Stimulated activated CD4-positive, alpha-beta T cell treated with anti-CD3 and anti-CD28 coated beads, Interleukin-1b, Interleukin-23, amount 100 ng/mL, for 24 hours (primary cell): Measurements from ENCODE around the gene NTN4.
"Not testable (repeated sequence)": the region's sequence is repeated elsewhere in the genome, so short reads cannot be mapped to it uniquely, and the experiment has no call there.

Source experiments
- DNase-seq, 4 experiments: peaks; one replicate each; pipeline ENCODE4 v3.0.0-alpha.2; 2020; ENCODE audit warnings: low read depth in 4 of 4, low spot score in 1 of 4

NTN4 gene

DNA sequence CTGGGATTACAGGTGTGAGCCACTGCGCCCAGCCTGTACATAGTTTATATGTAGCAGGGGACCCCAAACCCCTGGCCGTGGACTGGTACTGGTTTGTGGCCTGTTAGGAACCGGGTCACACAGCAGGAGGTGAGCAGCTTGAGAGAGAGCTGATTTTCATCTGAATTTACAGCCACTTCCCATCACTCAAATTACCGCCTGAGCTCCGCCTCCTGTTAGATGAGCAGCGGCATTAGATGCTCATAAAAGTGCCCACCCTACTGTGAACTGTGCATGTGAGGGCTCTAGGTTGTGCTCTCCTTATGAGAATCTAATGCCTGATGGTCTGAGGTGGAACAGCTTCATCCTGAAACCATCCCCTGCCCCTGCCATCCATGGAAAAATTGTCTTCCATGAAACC, 119.3 kb downstream of the NTN4 start:
- DNase-seq = no peak

DNA sequence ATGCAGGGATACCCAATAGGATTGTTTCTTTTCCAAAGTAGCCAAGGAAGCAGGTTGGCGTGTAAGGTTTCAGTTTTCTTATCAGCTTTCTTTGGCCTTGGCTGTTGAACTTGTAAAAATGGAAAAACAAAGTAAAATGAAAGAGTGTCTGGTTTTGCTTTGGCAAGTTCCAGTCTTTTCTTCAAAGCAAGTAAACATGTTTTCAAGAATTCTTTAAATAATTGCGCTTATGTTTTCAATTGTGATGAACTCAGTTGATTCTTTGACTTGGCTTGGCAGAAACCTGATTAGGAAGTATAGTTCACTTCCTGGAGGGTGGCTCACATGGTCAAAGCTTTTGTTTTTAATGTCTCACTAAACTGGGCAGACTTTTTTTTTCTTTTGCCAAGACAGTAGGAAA, 127.0 kb downstream of the NTN4 start:
- DNase-seq = no peak

DNA sequence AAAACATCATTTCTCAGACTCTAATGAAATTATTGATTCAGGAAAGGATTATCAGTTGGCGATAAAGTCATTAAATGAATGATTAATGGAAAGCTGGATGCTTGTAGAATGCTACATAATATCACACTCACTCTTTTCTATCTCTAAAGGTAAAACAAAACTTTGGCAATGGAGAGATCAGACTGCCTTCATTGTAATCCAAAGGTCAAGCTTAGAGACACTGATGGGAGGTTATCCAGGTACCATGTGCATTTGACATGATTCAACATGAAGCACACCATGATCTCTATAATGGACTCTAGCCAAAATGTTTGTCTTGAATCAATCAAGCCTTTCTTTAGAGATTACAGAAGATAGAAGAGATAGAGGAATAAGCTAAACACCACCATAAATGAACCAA, 129.2 kb downstream of the NTN4 start:
- DNase-seq = no peak

DNA sequence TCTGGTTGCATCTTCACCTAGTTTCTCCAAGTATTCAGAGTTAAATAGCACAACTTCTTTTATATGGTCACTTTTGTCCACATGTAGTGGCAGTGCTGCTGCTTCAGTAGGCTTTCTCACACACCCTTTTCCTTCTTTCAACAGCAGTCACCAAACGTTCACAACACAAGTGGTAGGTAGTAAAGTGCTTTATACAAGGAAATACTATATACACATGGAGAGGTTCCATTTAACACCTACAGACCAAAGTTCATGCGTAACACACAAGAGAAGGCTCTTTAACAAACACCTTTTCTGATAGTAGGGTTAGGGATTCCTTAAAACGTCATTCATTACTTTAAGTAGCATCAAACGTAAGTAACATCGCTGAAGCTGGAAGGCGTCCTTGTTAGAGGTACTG, 132.2 kb downstream of the NTN4 start:
- DNase-seq = no peak

DNA sequence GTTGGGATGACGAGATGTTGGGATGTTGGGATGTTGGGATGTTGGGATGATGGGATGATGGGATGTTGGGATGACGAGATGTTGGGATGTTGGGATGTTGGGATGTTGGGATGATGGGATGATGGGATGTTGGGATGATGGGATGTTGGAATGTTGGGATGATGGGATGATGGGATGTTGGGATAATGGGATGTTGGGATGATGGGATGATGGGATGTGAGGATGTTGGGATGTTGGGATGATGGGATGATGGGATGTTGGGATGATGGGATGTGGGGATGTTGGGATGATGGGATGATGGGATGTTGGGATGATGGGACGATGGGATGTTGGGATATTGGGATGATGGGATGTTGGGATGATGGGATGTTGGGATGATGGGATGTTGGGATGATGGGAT, 135.9 kb downstream of the NTN4 start:
- DNase-seq = not testable (repeated sequence)

DNA sequence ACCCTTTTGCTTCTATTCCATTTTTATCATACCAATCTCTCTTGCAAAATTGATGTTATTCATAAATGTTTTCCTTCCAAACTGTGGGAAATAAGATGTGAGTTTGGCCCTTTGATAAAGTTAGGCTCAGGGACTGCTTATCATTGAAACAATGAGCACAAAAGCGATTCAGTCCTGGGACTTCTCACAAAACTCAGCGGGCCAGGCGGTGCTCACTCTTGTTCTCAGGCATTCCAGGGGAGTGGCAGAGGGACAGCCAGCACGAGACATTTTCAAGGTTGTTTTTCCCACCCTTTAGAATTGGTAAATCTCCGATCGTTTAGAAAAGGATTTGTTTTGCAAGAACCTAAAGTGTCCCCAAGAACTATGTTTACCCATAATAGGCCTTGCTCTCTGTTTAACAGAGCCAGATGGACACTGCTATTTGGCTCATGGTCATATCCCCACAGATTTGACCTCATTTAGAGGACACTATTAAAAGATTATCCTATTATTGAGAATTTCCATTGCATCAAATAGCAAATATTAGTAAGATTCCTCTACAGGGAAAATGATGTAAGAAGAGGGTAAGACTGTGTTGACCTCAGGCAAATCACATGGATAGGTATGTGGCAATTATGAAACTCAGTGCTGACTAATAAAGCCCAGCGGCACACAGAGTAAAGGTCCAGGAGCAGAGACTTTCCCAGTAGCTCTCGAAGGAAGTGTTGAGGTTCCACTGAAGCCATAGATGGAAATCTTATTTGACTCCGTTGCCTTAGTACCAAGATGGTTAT, 136.6 kb downstream of the NTN4 start:
- no peak for DNase-seq

DNA sequence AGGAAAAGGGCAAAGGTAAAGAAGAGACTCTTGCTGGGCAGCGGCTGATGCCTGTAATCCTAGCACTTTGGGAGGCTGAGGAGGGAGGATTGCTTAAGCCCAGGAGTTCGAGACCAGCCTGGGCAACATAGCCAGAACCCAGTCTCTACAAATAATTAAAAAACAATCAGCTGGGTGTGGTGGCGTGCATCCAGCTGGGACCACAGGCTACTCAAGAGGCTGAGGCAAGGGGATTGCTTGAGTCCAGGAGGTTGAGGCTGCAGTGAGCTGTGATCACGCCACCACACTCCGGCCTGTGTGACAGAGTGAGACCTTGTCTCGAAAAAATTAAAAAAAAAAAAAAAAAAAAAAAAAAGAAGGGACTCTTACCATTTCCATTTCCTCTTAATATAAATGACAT, 138.9 kb downstream of the NTN4 start:
- no peak for DNase-seq

DNA sequence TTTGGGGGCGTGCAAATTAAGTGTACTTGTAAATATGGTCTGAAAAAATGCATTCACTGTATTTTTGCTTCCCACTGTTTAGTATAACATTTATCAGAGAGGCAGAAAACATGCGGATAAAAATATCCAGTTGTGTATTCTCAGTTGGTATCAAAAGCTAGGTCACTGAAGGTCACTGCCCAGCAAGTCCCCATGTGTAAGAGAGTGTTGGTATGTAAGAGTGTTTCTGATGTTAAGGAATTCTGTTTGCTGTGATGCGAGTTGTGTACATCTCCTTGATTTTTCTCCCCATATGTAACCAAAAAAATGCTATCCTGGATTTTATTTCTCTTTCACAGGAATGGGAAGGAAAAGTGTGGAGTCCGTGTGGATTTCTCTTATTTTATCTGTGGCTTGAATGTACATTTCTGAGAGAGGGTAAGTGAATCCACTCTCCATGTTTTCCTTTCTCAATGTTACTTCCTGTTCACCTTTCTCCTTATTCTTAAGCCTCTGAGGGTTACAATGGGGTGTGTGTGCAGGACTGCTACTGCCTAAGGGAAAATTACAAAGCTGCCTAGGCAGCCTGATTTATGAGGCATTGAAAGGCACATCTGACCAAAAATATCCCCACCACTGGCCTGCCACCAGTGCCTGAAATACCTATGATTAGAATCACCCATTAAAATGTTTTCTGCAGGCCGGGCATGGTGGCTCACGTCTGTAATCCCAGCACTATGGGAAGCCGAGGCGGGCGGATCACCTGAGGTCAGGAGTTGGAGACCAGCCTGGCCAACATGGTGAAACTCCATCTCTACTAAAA, 141.4 kb downstream of the NTN4 start:
- DNase-seq = no peak

DNA sequence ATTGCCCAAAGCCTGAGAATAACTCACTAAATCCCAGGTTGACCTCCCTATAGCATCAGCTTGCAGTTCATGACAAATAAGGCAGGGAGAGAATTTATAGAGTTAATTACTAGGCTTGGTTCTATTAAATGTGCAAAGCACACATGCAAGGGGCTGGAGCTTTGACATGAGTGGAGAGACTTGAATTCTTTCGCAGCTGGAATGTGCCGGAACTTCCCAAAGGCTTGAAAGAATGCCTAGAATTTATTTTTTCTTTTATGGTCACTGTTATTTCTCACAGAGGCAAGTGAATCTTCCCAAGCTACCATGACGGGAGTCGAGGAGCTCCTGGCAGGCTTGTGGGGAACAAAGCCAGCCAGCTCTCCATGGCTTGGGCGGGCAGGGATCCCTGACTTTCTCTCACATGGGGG, 143.8 kb downstream of the NTN4 start:
- DNase-seq = no peak

DNA sequence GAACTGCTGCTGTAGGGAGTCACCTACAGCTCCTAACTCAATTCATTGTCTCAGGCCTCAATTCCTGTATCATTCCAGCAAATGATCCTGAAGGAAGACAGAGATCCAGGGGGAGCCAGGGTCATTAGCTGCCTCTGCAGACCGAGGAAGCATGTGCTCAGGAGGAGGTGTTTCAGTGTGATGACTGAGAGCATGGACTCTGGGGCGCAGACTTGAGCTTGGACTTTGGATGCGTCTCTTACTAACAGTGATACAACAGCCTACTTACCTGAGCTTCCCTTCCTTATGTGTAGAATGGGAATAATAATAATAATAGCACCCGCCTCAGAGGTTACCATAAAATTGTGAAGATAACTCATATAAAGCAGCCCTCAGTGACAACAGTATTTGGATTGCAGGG, 147.3 kb downstream of the NTN4 start:
- no peak for DNase-seq

DNA sequence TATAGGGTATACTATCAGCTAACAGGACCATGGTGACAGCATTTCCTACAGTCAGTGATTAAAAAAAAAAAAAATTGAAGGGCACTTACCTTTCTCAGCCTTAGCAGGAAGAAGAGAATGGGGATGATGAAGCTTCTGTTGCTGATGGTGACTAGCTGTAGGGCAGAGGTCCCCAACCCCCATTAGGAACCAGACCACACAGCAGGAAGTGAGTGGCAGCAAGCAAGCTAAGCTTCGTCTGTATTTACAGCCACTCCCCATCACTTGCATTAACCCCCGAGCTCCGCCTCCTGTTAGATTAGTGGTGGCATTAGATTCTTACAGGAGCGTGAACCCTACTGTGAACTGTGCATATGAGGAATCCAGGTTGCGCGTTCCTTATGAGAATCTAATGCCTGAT, 148.0 kb downstream of the NTN4 start:
- no peak for DNase-seq

DNA sequence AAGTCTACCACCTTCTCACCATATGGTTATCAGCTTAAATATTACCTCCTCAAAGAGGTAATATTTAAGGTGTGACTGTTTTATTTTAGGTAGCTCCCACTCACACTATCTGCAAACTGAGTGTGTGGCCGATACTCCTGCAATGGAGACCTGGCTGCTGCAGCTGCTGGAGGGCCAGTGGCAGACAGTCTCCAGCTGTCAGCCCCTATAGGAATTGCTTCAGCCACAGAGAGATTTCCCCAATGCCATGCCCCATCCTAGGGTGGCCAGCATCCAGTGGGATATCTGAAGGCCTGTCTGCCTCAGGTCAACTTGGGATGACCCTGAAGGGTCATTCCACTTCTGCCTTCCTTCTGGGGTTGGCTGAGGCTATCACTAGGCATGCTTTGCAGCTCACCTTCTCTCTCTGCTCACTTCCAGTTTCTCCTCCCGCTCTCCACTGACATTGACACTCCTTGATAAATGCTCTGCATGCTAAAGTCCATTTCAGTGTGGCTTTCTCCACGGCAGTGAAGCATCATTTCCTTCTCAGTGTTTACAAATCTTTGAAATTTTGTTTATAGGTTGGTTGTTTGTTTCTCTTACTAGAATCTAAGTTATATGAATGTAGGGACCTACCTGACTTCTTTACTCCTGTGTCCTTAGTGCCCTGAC, 149.1 kb downstream of the NTN4 start:
- DNase-seq = no peak

DNA sequence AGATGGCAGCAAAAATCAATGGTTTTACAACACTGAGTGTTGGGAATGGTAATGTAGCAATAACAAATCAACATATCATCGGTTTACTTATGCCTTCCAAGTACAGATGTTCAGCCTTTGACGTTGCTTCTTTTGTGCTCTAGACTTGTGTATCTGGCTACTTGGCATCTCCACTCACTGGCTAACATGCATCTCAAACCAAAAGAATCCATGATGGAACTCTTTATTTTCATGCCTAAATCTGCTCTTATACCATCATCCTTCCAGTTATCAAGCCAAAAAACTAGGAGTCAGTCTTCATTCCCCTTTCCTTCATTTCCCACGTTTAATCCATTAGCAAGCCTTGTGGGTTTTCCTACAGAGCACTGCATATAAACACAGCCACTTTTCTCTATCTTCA, 150.0 kb downstream of the NTN4 start:
- DNase-seq = no peak

DNA sequence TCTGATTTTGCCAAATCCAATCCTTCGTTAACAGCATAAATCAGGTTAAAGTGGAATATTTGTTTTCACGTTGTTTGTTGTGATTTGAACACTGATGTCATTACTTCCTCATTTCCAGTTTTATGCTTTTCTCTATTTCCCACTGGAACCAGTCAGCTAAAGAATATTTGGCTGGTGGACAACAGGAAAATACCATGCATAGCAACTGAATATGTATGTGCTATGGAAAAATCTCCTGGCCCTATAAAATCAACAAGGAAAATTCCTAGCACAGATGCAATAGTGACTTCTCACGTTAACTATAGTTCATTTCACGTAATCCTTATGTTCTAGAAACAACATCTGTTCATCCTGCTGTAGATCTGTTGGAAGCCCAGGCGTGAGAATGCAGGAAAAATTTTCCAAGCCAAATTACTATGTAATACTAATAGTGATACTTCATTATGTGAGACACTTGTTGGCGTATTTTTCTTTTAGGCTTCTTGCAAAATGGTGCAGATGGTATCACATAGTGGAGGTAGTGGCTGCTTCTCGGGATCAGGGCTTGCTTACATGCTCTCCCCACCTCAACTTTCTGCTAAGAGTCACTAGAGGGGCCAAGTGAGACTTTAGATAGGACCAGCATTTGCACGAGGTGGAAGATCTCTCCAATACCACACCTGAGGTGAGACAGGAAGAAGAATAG, 153.0 kb downstream of the NTN4 start:
- DNase-seq = no peak

DNA sequence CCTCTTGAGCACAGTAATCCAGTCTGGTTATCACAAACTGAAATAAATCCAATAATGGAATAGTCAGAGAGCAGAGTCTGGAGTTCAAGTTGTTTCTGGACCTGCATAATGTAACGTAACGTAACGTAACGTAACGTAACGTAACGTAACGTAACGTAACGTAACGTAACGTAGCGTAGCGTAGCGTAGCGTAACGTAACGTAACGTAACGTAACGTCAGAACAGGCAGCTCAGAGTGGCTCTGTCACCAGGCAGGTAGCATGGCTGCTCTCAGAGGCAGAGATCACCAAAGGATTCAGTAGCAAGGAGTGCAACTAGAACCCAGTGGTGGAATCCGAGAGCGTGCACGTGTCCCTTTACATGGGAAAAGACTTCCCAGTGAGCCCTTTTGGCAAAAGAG, 153.6 kb downstream of the NTN4 start:
- DNase-seq = no peak

DNA sequence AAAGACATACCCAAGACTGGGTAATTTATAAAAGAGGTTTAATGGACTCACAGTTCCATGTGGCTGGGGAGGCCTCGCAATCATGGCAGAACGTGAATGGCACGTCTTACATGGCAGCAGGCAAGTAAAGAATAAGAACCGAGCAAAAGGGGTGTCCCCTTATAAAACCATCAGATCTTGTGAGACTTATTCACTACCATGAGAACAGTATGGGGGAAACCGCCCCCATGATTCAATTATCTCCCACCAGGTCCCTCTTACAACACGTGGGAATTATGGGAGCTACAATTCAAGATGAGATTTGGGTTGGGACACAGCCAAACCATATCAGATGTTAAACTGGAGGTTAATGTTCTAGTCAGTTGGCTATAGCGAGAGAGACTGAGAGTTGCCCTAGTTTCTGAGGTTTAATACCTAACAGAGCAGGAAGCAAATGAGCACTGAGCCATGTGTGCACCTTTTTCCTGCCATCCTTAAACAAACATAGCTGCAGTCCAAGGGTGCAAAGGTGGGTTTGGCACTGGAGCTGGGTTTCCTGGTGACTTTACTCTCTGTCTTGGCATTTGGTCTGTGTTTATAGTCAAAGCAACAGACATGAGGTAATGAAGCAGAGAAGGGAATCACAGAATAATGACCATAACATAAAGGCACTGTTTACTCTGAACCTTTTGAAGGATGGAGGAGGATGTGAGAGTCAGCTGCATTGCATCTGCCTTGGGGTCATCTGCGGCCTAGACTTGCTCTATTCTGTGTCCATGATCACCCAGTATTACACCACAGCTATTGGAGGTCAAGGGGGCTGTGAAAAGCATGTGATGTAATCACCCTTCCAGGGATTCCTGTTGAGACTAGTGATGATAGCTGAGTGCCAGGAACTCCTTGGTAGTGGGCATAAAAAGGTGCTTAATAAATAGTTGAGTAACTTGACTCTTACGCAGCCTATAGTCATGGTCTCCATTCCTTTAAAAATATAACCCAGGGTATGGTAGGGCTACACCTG, 155.6 kb downstream of the NTN4 start:
- no peak for DNase-seq

DNA sequence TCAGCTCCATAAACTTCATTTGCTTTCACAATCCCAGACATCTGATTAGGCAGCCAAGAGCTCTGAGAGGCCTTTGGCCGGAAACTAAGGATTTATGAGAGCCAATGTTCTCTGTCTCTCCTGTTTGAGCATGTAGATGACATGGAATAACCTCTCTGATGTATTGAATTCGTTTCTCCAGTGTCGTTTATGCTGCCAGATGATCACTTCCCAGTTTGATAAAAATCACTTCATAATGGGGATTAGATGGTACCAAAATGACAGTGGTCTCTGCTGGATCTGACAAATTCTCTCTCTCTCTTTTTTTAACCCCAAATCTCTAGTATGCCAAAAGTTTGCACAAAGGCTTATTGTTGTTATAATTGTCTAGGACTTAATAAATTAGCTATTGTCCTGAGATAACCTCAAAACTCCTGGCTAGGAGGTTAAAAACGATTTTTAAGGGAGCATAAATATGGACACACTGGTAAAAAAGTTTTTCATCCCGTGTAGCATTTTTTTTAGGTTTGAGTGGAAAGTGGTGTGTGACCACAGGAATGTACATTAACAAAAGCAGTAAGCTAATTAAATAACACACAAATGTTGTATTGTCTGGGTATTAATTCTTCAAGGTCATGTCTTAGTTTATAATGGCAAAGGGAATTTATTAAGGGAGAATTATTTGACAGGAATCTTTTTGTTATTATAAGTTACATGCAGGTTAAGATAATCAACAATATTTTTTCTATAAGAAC, 156.7 kb downstream of the NTN4 start:
- DNase-seq = no peak

DNA sequence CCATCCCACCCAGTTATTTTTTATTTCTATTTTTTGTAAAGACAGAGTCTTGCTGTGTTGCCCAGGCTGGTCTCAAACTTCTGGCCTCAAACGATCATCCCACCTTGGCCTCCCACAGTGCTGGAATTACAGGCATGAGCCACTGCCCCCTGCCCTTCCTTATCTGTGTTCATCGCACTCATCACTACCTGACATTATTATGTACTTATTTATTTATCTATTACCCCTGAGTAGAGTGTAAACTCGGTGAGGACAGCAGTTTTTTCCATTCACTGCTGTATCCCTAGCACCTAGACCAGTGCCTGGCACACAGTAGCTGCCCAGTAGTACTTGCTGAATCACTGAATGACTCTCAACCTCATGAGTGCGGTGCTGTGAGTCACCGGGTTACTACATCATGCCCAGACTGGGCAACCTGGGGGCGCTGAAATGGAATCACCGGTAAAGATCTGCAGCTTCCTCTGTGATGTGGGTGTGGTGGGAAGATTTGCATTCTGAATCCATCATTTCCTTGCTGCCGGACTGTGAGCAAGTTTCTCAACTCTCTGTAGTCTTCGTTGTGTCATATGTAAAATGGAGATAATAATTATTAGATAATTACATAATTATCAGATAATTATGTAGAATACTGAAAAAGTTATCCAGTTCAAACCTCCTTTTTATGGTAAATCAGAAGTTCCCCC, 157.4 kb downstream of the NTN4 start:
- no peak for DNase-seq

DNA sequence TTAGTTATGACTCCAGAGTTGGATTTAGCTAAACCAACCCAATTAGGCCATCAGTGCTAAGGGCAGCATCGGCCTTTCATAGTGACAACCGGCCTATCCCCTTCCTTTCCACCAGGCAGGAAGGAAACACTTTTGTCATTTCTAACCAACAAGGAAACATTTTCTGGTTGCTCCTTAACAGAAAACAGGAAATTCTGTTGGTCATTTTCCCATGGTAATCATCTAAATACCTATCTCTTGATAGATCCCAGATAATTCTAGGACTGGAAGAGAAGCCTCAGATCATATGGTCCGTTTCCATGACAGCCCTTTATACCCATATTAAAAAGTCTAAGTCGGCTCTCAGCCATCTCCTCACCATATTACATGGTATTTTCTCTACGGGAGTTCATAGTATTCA, 160.1 kb downstream of the NTN4 start:
- DNase-seq = no peak
